Measurements from ENCODE around the gene TMEM53. TPM values are rescaled to one million over a fixed set of nuclear protein-coding genes. Genes with fewer than 3 reads are reported as not detected.

Gene TMEM53
- total and polyA plus RNA-seq, 2 donors = 2.7 to 5.5 TPM

DNA sequence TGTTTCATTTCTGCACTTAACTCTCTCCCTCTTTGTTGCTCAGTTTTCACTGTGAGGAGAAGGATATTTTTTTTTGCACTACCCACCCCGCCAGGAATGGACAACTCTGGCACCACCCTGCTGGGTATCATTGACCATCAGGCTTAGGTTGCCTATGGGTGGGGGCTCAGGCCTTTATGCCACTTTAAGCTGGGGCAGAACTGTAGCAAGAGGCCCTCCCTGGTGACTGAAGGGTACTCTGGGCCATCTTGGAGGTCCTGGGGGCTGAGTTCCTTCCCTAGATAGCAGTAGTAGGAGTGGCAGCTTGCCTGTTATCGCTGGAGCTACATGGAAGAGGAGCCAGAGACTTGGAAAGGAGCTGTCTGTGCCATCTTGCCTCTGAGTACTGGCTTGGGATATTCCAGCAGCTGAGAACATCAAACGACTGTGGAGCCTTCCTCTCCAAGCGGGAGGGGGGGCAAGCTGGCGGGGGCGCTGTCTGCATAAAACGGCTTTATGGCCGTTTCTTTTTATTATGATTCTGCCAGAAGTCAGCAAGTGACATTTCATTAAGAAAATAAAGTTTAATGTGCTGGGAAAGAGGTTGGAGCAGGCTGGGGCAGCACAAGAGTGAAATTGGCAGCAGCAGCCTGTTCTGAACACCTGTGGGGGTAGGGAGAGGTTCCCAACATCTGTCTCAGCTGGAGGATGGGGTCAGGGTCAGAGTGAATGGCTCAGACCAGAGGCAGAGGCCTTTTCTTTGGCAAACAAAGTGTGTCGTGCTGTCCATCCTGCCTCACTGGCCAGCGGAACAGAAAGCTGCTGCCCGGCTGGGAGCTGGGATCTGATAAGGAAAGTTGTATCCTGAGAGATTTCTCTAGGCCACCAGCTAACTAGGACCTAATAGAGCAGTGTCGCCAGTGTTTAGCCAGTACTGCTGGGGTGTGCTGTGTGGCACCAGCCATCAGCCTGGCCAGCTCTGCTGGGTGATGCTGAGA is 32.9 kb downstream of the TMEM53 start:
- Histone ChIP-seq H3K27me3 (ENCODE audit: control insufficient read depth in 2 of 2, insufficient read depth in 1 of 2, low read length in 1 of 2) (no peaks in the 10 kb centered on the region), H3K9me3 (ENCODE audit: control insufficient read depth in 2 of 2, insufficient read depth in 1 of 2, low read length in 1 of 2) (no peaks in the 10 kb centered on the region), H3K4me1 (ENCODE audit: control insufficient read depth in 2 of 2, insufficient read depth in 2 of 2, low read length in 2 of 2) (no peaks in the 10 kb centered on the region), H3K27ac (ENCODE audit: low read depth in 1 of 2, low read length in 1 of 2) (no peak overlapping the region), H3K4me3 (ENCODE audit: low read length in 2 of 2) (no peak overlapping the region), H3K36me3 (ENCODE audit: control insufficient read depth in 2 of 2, insufficient read depth in 2 of 2, low read length in 1 of 2) (peaks cover 95 to 98% of the 10 kb centered on the region in 2 donors)
- DNase-seq (ENCODE audit: low read depth in 6 of 9, low spot score in 9 of 9) = no peak
- WGBS = 97% methylated on average over 12 of the region's 12 CpGs

DNA sequence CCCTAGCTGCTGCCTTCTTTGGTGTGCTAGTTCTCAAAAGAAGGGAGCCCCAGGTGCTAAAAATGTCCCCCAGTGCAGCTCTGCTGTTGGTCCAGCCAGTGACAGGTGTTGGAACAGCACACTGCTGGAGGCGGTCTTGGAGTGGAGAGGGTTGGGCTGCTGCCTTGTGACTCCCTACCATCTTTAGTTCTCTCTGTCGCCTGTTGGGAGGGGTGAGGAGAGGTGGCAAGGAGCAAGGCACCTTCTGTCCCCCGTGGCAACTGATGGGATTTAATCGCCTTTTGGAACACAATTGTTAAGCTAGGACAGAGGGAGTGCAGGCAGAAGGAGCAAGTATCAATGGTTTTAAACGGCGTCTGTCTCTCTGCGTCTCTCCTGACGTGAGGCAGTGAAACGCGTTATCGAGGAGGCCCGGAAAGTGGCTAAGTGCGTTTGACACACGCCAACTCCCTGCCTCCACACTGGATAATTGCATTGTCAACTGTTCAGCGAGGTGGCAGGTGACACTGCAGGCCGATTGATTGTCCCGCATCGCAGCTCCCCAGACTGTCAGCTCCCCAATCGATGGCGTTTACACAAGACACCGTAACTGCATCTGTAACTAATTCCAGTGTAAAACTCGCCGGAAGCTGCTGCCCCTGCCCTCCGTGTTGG is 34.0 kb downstream of the TMEM53 start:
- Histone ChIP-seq H3K27ac (ENCODE audit: low read depth in 1 of 2, low read length in 1 of 2) (no peak overlapping the region), H3K4me1 (ENCODE audit: control insufficient read depth in 2 of 2, insufficient read depth in 2 of 2, low read length in 2 of 2) (no peaks in the 10 kb centered on the region), H3K27me3 (ENCODE audit: control insufficient read depth in 2 of 2, insufficient read depth in 1 of 2, low read length in 1 of 2) (no peaks in the 10 kb centered on the region), H3K36me3 (ENCODE audit: control insufficient read depth in 2 of 2, insufficient read depth in 2 of 2, low read length in 1 of 2) (peaks cover 95 to 98% of the 10 kb centered on the region in 2 donors), H3K4me3 (ENCODE audit: low read length in 2 of 2) (no peak overlapping the region), H3K9me3 (ENCODE audit: control insufficient read depth in 2 of 2, insufficient read depth in 1 of 2, low read length in 1 of 2) (no peaks in the 10 kb centered on the region)
- 97% methylated on average over 24 of the region's 24 CpGs for WGBS
- DNase-seq (ENCODE audit: low read depth in 6 of 9, low spot score in 9 of 9) = no peak

DNA sequence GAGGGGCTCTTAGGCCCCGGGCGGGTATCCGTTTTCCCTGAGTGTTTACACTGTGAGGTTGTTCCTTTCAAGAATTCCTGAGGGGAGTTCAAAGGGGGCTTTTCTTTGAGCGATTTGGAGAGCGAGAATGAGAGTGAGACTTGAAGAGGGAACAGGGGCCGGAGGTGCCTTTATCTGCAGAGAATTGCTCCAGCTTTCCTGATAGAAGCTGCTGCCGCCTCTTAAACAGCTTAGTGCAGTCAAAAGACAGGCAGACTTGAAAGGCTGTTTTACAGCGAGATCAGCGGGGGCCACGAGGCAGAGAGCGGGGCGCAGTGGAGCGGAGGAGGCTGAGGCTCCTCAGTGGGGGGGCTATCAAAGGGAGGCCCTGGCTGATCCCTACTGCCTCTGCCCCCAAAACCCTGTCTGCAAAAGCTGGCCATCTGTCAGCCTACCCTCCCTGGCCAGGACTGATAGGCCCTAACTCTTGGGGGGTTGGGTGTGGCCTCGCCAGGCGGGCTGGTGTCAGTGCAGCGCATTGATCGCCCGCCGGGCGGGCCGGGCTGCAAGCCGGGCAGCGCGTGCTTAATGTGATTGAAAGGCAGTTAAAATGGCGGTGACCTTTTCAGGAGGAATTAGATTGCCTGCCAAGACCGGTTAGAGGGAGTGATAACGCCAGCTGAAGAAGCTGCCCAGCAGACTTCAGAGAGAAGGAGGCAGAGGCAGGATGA is 36.4 kb downstream of the TMEM53 start:
- no peak for DNase-seq (ENCODE audit: low read depth in 6 of 9, low spot score in 9 of 9)
- H3K27me3 ChIP-seq (ENCODE audit: control insufficient read depth in 2 of 2, insufficient read depth in 1 of 2, low read length in 1 of 2) = no peaks in the 10 kb centered on the region
- no peak overlapping the region for H3K27ac ChIP-seq (ENCODE audit: low read depth in 1 of 2, low read length in 1 of 2)
- 98% methylated on average over 27 of the region's 27 CpGs for WGBS
- peaks cover 5 to 6% of the 10 kb centered on the region in 2 donors for H3K4me1 ChIP-seq (ENCODE audit: control insufficient read depth in 2 of 2, insufficient read depth in 2 of 2, low read length in 2 of 2)
- H3K36me3 ChIP-seq (ENCODE audit: control insufficient read depth in 2 of 2, insufficient read depth in 2 of 2, low read length in 1 of 2) = peaks cover 91 to 98% of the 10 kb centered on the region in 2 donors
- H3K4me3 ChIP-seq (ENCODE audit: low read length in 2 of 2) = no peak overlapping the region
- no peaks in the 10 kb centered on the region for H3K9me3 ChIP-seq (ENCODE audit: control insufficient read depth in 2 of 2, insufficient read depth in 1 of 2, low read length in 1 of 2)

DNA sequence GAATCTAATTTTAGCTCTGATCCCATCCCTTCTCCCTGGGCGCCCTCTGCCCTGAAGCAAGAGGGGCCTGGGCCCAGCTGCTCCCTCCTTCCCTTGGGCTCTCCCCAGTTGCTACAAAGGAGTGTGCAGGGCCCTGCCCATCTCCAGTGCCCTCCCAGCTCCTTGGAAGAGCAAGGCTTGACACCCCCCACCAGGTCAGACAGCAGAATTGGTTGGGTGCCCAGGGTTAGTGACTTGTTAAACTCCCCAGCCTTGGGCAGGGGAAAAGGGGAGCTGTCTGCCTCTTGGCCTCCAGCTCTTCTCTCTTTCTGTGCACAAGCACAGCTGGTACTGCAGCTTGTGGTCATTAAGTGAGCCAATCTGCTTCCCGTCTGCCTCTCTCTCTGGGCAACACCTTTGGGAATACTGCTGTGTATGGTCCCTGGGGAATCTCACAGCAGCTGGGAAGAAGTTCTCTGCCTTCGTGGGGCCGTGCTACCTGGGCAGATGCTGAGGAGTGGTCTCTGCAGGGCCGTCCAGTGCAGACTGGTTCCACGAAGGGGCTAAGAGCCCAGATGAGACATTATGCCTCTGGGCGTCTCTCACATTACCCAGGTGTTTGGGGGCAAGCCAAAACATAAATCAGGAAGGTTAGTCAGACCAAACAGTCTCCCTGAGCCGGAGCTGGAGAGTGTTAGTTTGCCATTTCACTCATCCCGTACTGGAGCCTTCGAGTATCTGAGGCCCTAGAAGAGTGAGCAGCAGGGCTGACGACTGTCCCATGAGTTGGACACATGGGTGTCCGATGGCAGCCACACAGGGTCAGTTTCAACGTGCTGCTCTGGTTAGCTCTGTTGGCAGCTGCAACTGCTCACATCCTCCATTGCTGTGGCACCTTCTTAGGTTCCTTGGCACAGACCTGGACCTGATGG is 37.3 kb downstream of the TMEM53 start:
- no peaks in the 10 kb centered on the region for H3K27me3 ChIP-seq (ENCODE audit: control insufficient read depth in 2 of 2, insufficient read depth in 1 of 2, low read length in 1 of 2)
- peaks cover 9 to 11% of the 10 kb centered on the region in 2 donors for H3K4me1 ChIP-seq (ENCODE audit: control insufficient read depth in 2 of 2, insufficient read depth in 2 of 2, low read length in 2 of 2)
- H3K4me3 ChIP-seq (ENCODE audit: low read length in 2 of 2) = no peak overlapping the region
- H3K9me3 ChIP-seq (ENCODE audit: control insufficient read depth in 2 of 2, insufficient read depth in 1 of 2, low read length in 1 of 2) = no peaks in the 10 kb centered on the region
- DNase-seq (ENCODE audit: low read depth in 6 of 9, low spot score in 9 of 9) = no peak
- no peak overlapping the region for H3K27ac ChIP-seq (ENCODE audit: low read depth in 1 of 2, low read length in 1 of 2)
- peaks cover 82 to 92% of the 10 kb centered on the region in 2 donors for H3K36me3 ChIP-seq (ENCODE audit: control insufficient read depth in 2 of 2, insufficient read depth in 2 of 2, low read length in 1 of 2)
- 95% methylated on average over 13 of the region's 13 CpGs for WGBS

DNA sequence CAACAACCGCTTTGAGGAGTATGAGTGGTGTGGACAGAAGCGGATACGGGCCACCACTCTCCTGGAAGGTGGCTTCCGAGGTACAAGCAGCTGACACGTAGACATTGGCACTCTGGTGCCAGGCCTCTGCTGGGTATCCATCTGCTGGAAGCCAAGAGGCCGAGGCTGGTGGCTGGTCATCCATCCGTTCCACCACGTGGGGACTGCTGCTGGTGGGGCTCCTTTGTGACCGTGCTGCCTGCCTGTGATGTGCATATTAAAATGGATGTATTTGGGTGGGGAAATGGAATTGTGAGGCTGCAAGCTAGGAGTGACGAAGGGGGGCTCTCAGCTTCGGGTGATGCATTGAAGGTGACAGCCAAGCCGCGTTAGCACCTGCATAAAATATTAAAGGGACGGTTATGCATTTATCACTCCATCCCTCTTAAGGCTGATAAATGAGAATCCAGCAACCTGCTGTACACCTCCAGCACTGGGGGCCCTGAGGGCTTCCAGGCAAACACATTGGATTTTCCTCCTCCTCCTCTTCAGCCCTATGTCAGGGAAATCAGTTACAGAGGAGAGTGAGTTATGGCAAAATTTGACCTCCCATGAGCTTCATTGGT is 38.1 kb downstream of the TMEM53 start:
- WGBS = 98% methylated on average over 14 of the region's 14 CpGs
- peaks cover 12 to 16% of the 10 kb centered on the region in 2 donors for H3K4me1 ChIP-seq (ENCODE audit: control insufficient read depth in 2 of 2, insufficient read depth in 2 of 2, low read length in 2 of 2)
- H3K4me3 ChIP-seq (ENCODE audit: low read length in 2 of 2) = no peak overlapping the region
- H3K27ac ChIP-seq (ENCODE audit: low read depth in 1 of 2, low read length in 1 of 2) = no peak overlapping the region
- no peaks in the 10 kb centered on the region for H3K27me3 ChIP-seq (ENCODE audit: control insufficient read depth in 2 of 2, insufficient read depth in 1 of 2, low read length in 1 of 2)
- peaks cover 75 to 84% of the 10 kb centered on the region in 2 donors for H3K36me3 ChIP-seq (ENCODE audit: control insufficient read depth in 2 of 2, insufficient read depth in 2 of 2, low read length in 1 of 2)
- H3K9me3 ChIP-seq (ENCODE audit: control insufficient read depth in 2 of 2, insufficient read depth in 1 of 2, low read length in 1 of 2) = no peaks in the 10 kb centered on the region
- DNase-seq (ENCODE audit: low read depth in 6 of 9, low spot score in 9 of 9) = no peak

DNA sequence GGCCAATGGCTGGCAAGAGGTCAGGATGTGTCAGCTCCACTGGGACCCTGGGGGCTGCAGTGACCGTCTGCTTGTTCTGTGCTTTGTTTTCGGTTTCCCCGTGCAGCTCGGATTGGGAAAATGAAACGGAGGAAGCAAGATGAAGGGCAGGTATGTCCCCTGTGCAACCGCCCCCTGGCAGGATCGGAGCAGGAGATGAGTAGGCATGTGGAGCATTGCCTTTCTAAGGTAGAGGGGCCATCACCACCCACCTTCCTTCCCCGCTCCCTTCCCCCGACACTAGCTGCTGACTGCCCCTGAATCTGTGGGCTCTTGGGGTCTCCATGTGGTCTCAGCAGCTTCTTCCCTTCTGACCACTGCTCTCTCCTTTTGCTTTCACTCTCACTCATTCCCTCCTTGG is 38.8 kb downstream of the TMEM53 start:
- Histone ChIP-seq H3K36me3 (ENCODE audit: control insufficient read depth in 2 of 2, insufficient read depth in 2 of 2, low read length in 1 of 2) (peaks cover 68 to 77% of the 10 kb centered on the region in 2 donors), H3K27ac (ENCODE audit: low read depth in 1 of 2, low read length in 1 of 2) (no peak overlapping the region), H3K9me3 (ENCODE audit: control insufficient read depth in 2 of 2, insufficient read depth in 1 of 2, low read length in 1 of 2) (no peaks in the 10 kb centered on the region), H3K4me3 (ENCODE audit: low read length in 2 of 2) (no peak overlapping the region), H3K27me3 (ENCODE audit: control insufficient read depth in 2 of 2, insufficient read depth in 1 of 2, low read length in 1 of 2) (no peaks in the 10 kb centered on the region), H3K4me1 (ENCODE audit: control insufficient read depth in 2 of 2, insufficient read depth in 2 of 2, low read length in 2 of 2) (peaks cover 13 to 19% of the 10 kb centered on the region in 2 donors)
- WGBS = 95% methylated on average over 9 of the region's 9 CpGs
- DNase-seq (ENCODE audit: low read depth in 6 of 9, low spot score in 9 of 9) = no peak

DNA sequence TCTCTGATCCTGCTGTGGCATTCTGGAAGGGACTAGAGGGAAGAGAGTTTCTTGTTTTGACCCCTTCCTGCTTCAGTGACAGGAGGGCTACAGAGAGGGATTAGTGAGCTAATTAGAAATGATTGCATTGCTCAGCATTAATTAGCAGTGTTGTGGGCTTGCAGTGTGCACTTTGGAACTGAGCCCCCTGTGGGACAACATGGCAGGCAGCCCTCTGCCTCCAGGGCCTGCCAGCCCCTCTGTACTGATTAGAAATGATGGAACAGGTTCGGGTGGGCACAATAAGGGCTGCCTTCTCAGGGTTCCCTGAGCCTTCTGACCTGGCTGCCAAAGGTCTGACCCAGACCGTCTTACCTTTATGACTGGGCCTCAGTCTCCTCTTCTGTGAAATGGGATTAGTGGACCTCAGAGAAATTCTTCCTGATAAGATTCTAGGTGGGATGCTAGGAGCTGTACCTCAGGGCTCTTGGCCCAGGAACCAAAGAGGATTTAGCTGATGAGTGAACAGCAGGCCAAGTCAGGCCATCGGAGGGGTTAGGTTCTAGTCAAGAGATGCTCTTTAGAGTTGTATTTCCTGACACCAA is 39.6 kb downstream of the TMEM53 start:
- over 99% methylated on average over 3 of the region's 3 CpGs for WGBS
- DNase-seq (ENCODE audit: low read depth in 6 of 9, low spot score in 9 of 9) = no peak
- Histone ChIP-seq H3K4me3 (ENCODE audit: low read length in 2 of 2) (no peak overlapping the region), H3K9me3 (ENCODE audit: control insufficient read depth in 2 of 2, insufficient read depth in 1 of 2, low read length in 1 of 2) (no peaks in the 10 kb centered on the region), H3K36me3 (ENCODE audit: control insufficient read depth in 2 of 2, insufficient read depth in 2 of 2, low read length in 1 of 2) (peaks cover 61 to 71% of the 10 kb centered on the region in 2 donors), H3K27ac (ENCODE audit: low read depth in 1 of 2, low read length in 1 of 2) (no peak overlapping the region), H3K4me1 (ENCODE audit: control insufficient read depth in 2 of 2, insufficient read depth in 2 of 2, low read length in 2 of 2) (peaks cover 13 to 19% of the 10 kb centered on the region in 2 donors), H3K27me3 (ENCODE audit: control insufficient read depth in 2 of 2, insufficient read depth in 1 of 2, low read length in 1 of 2) (no peaks in the 10 kb centered on the region)

DNA sequence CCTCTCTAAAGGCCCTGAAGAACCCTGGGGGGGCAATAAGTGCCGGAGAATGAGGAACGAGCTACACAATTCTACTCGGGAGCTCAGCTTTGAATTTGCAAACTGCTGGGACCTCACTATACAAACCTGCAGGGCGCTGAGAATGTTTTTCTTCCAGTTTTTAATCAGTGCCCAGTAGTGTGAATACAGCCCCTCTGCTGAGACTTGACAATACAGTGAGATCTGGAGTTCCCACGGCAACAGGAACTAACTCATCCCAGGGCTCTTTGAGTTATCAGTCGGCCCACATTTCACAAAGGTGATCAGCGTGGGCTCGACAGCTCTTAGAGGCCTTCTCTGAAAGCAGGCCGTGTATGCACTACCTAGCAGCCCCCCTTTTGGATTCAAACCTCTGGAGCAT is 41.7 kb downstream of the TMEM53 start:
- peaks cover 43 to 50% of the 10 kb centered on the region in 2 donors for H3K36me3 ChIP-seq (ENCODE audit: control insufficient read depth in 2 of 2, insufficient read depth in 2 of 2, low read length in 1 of 2)
- H3K4me1 ChIP-seq (ENCODE audit: control insufficient read depth in 2 of 2, insufficient read depth in 2 of 2, low read length in 2 of 2) = peaks cover 13 to 19% of the 10 kb centered on the region in 2 donors
- H3K4me3 ChIP-seq (ENCODE audit: low read length in 2 of 2) = peak overlapping the region; percentile 81 to 94
- H3K9me3 ChIP-seq (ENCODE audit: control insufficient read depth in 2 of 2, insufficient read depth in 1 of 2, low read length in 1 of 2) = no peaks in the 10 kb centered on the region
- H3K27ac ChIP-seq (ENCODE audit: low read depth in 1 of 2, low read length in 1 of 2) = peak overlapping the region; percentile 96 to 99
- H3K27me3 ChIP-seq (ENCODE audit: control insufficient read depth in 2 of 2, insufficient read depth in 1 of 2, low read length in 1 of 2) = no peaks in the 10 kb centered on the region
- no peak for DNase-seq (ENCODE audit: low read depth in 6 of 9, low spot score in 9 of 9)
- 74% methylated on average over 9 of the region's 9 CpGs for WGBS

Measured in thymus (tissue), 11 donors.